ENCODE results near the gene LRRTM4.
"Not testable (repeated sequence)": the region's sequence is repeated elsewhere in the genome, so short reads cannot be mapped to it uniquely, and the experiment has no call there.

LRRTM4 gene

GRCh38 chr2:77175266-77175780, 346.9 kb downstream of the LRRTM4 start:
- DNase-seq (ENCODE audit: low read depth, low spot score): not testable (repeated sequence)

GRCh38 chr2:77169426-77169825, 352.8 kb downstream of the LRRTM4 start:
- no peak for DNase-seq (ENCODE audit: low read depth, low spot score)

- not testable (repeated sequence) for DNase-seq (ENCODE audit: low read depth, low spot score)
Observed at GRCh38 chr2:77164021-77164420, 358.2 kb downstream of the LRRTM4 start.

- DNase-seq (ENCODE audit: low read depth, low spot score): no peak
Observed at GRCh38 chr2:77161009-77161408, 361.2 kb downstream of the LRRTM4 start.

GRCh38 chr2:77156599-77156998, 365.6 kb downstream of the LRRTM4 start:
- DNase-seq (ENCODE audit: low read depth, low spot score): no peak

- no peak for DNase-seq (ENCODE audit: low read depth, low spot score)
Observed at GRCh38 chr2:77155511-77155910, 366.7 kb downstream of the LRRTM4 start.

GRCh38 chr2:77149565-77149964, 372.6 kb downstream of the LRRTM4 start:
- no peak for DNase-seq (ENCODE audit: low read depth, low spot score)

GRCh38 chr2:77147153-77147552, 375.0 kb downstream of the LRRTM4 start:
- DNase-seq (ENCODE audit: low read depth, low spot score): no peak

GRCh38 chr2:77144772-77145171, 377.4 kb downstream of the LRRTM4 start:
- no peak for DNase-seq (ENCODE audit: low read depth, low spot score)

- no peak for DNase-seq (ENCODE audit: low read depth, low spot score)
Observed at GRCh38 chr2:77142141-77142540, 380.0 kb downstream of the LRRTM4 start.

- DNase-seq (ENCODE audit: low read depth, low spot score): not testable (repeated sequence)
Observed at GRCh38 chr2:77128479-77128878, 393.7 kb downstream of the LRRTM4 start.

GRCh38 chr2:77127345-77127744, 394.8 kb downstream of the LRRTM4 start:
- DNase-seq (ENCODE audit: low read depth, low spot score): no peak

GRCh38 chr2:77121518-77121917, 400.7 kb downstream of the LRRTM4 start:
- DNase-seq (ENCODE audit: low read depth, low spot score): no peak

GRCh38 chr2:77119333-77119732, 402.8 kb downstream of the LRRTM4 start:
- DNase-seq (ENCODE audit: low read depth, low spot score): no peak

- DNase-seq (ENCODE audit: low read depth, low spot score): no peak
Observed at GRCh38 chr2:77108915-77109314, 413.3 kb downstream of the LRRTM4 start.

GRCh38 chr2:77105008-77105407, 417.2 kb downstream of the LRRTM4 start:
- no peak for DNase-seq (ENCODE audit: low read depth, low spot score)

- DNase-seq (ENCODE audit: low read depth, low spot score): no peak
Observed at GRCh38 chr2:77104554-77104953, 417.6 kb downstream of the LRRTM4 start.

GRCh38 chr2:77102927-77103326, 419.2 kb downstream of the LRRTM4 start:
- DNase-seq (ENCODE audit: low read depth, low spot score): no peak

- DNase-seq (ENCODE audit: low read depth, low spot score): no peak
Observed at GRCh38 chr2:77101796-77102452, 420.3 kb downstream of the LRRTM4 start.

GRCh38 chr2:77099961-77100360, 422.2 kb downstream of the LRRTM4 start:
- DNase-seq (ENCODE audit: low read depth, low spot score): no peak

GRCh38 chr2:77095525-77095924, 426.7 kb downstream of the LRRTM4 start:
- DNase-seq (ENCODE audit: low read depth, low spot score): not testable (repeated sequence)

- no peak for DNase-seq (ENCODE audit: low read depth, low spot score)
Observed at GRCh38 chr2:77095096-77095495, 427.1 kb downstream of the LRRTM4 start.

- DNase-seq (ENCODE audit: low read depth, low spot score): not testable (repeated sequence)
Observed at GRCh38 chr2:77088424-77088823, 433.8 kb downstream of the LRRTM4 start.

GRCh38 chr2:77087987-77088414, 434.2 kb downstream of the LRRTM4 start:
- no peak for DNase-seq (ENCODE audit: low read depth, low spot score)
